Muscle of leg (tissue), 9 donors: Measurements from ENCODE around the gene KMT2D. TPM values are rescaled to one million over a fixed set of nuclear protein-coding genes. Genes with fewer than 3 reads are reported as not detected.

Experiments used
- polyA plus RNA-seq, 8 donors: library from polyadenylated mRNA; unstranded; fragments of 120-200 nt; gene quantifications; one replicate each; pipeline versions ENCODE4 v1.2.1 to v1.2.3, GENCODE V29; 2013; ENCODE audit warnings: inconsistent platforms in 1 of 8, low replicate concordance in 1 of 8; ENCODE audit not compliant: insufficient read length in 8 of 8, insufficient read depth in 1 of 8
- total RNA-seq: library from RNA; stranded (reverse); fragments of 120-200 nt; gene quantifications from one replicate; pipeline ENCODE4 v1.2.4, GENCODE V29; 2013

KMT2D gene
- total and polyA plus RNA-seq, 9 donors, result 25.6 to 58.0 (median 44.2) TPM

Other genes with a start within 250 kb of the KMT2D start
- 10.6 TPM for gene CACNB3, start 242.3 kb downstream of the KMT2D start, total RNA-seq
- gene CACNB3, start 242.3 kb downstream of the KMT2D start, polyA plus RNA-seq, result 10 to 100 TPM; 15.2 to 30.8 (median 20.2) TPM
- gene DDX23, start 208.6 kb downstream of the KMT2D start, total RNA-seq, result 58.8 TPM
- gene DDX23, start 208.6 kb downstream of the KMT2D start, polyA plus RNA-seq, result 10 to 100 TPM; 52.9 to 75.1 (median 65.1) TPM
- 0.22 TPM for gene RND1, start 194.9 kb downstream of the KMT2D start, total RNA-seq
- gene RND1, start 194.9 kb downstream of the KMT2D start, polyA plus RNA-seq, result under 1 TPM; 0.23 to 0.74 (median 0.54) TPM
- 18.6 TPM for gene FKBP11, start 135.3 kb downstream of the KMT2D start, total RNA-seq
- gene FKBP11, start 135.3 kb downstream of the KMT2D start, polyA plus RNA-seq, result 10 to 100 TPM; 18.3 to 37.3 (median 24.8) TPM
- 19.9 TPM for gene ARF3, start 103.3 kb downstream of the KMT2D start, total RNA-seq
- 10 to 100 TPM; 40.8 to 63.3 (median 51.4) TPM for gene ARF3, start 103.3 kb downstream of the KMT2D start, polyA plus RNA-seq
- 1.1 TPM for gene WNT10B, start 89.1 kb downstream of the KMT2D start, total RNA-seq
- 1 to 10 TPM in 7 of 8 donors, under 1 TPM in 1; 0.45 to 3.5 (median 1.2) TPM for gene WNT10B, start 89.1 kb downstream of the KMT2D start, polyA plus RNA-seq
- gene WNT1, start 82.5 kb downstream of the KMT2D start, total RNA-seq, result not detected
- gene WNT1, start 82.5 kb downstream of the KMT2D start, polyA plus RNA-seq, result under 1 TPM in 5 of 8 donors, not detected in 3; 0.14 to 0.21 (median 0.17) TPM
- 19.2 TPM for gene DDN, start 61.4 kb downstream of the KMT2D start, total RNA-seq
- gene DDN, start 61.4 kb downstream of the KMT2D start, polyA plus RNA-seq, result 10 to 100 TPM; 10.2 to 30.4 (median 14.2) TPM
- gene PRKAG1, start 42.0 kb downstream of the KMT2D start, total RNA-seq, result 60.3 TPM
- 10 to 100 TPM; 53.8 to 72.0 (median 61.0) TPM for gene PRKAG1, start 42.0 kb downstream of the KMT2D start, polyA plus RNA-seq
- gene RHEBL1, start 9.2 kb upstream of the KMT2D start, total RNA-seq, result 1.2 TPM
- 1 to 10 TPM; 1.5 to 3.4 (median 1.9) TPM for gene RHEBL1, start 9.2 kb upstream of the KMT2D start, polyA plus RNA-seq
- gene DHH, start 34.0 kb upstream of the KMT2D start, total RNA-seq, result 1.1 TPM
- gene DHH, start 34.0 kb upstream of the KMT2D start, polyA plus RNA-seq, result 1 to 10 TPM in 5 of 8 donors, under 1 TPM in 3; 0.42 to 3.4 (median 1.2) TPM
- gene LMBR1L, start 50.1 kb upstream of the KMT2D start, total RNA-seq, result 30.2 TPM
- 10 to 100 TPM; 33.6 to 53.1 (median 39.9) TPM for gene LMBR1L, start 50.1 kb upstream of the KMT2D start, polyA plus RNA-seq
- gene TUBA1B, start 70.6 kb upstream of the KMT2D start, total RNA-seq, result 884 TPM
- 1,000 to 10,000 TPM in 7 of 8 donors, 100 to 1,000 TPM in 1; 792 to 1,222 (median 1,110) TPM for gene TUBA1B, start 70.6 kb upstream of the KMT2D start, polyA plus RNA-seq
- 679 TPM for gene TUBA1A, start 128.3 kb upstream of the KMT2D start, total RNA-seq
- 100 to 1,000 TPM; 717 to 946 (median 807) TPM for gene TUBA1A, start 128.3 kb upstream of the KMT2D start, polyA plus RNA-seq
- 48.5 TPM for gene TUBA1C, start 204.3 kb upstream of the KMT2D start, total RNA-seq
- gene TUBA1C, start 204.3 kb upstream of the KMT2D start, polyA plus RNA-seq, result 100 to 1,000 TPM in 1 of 8 donors, 10 to 100 TPM in 7; 59.1 to 101 (median 84.0) TPM
- gene PRPH, start 234.4 kb upstream of the KMT2D start, total RNA-seq, result 1.4 TPM
- gene PRPH, start 234.4 kb upstream of the KMT2D start, polyA plus RNA-seq, result 1 to 10 TPM; 1.3 to 3.5 (median 2.4) TPM